NCI-H1694 (cell line): ENCODE results near the gene TDRD1.
"Not testable (repeated sequence)": the region's sequence is repeated elsewhere in the genome, so short reads cannot be mapped to it uniquely, and the experiment has no call there.

Experiments used
- DNase-seq: peaks from one replicate; lab custom pipeline; 2025; lab: John Stamatoyannopoulos, UW

The TDRD1 gene, protein sequence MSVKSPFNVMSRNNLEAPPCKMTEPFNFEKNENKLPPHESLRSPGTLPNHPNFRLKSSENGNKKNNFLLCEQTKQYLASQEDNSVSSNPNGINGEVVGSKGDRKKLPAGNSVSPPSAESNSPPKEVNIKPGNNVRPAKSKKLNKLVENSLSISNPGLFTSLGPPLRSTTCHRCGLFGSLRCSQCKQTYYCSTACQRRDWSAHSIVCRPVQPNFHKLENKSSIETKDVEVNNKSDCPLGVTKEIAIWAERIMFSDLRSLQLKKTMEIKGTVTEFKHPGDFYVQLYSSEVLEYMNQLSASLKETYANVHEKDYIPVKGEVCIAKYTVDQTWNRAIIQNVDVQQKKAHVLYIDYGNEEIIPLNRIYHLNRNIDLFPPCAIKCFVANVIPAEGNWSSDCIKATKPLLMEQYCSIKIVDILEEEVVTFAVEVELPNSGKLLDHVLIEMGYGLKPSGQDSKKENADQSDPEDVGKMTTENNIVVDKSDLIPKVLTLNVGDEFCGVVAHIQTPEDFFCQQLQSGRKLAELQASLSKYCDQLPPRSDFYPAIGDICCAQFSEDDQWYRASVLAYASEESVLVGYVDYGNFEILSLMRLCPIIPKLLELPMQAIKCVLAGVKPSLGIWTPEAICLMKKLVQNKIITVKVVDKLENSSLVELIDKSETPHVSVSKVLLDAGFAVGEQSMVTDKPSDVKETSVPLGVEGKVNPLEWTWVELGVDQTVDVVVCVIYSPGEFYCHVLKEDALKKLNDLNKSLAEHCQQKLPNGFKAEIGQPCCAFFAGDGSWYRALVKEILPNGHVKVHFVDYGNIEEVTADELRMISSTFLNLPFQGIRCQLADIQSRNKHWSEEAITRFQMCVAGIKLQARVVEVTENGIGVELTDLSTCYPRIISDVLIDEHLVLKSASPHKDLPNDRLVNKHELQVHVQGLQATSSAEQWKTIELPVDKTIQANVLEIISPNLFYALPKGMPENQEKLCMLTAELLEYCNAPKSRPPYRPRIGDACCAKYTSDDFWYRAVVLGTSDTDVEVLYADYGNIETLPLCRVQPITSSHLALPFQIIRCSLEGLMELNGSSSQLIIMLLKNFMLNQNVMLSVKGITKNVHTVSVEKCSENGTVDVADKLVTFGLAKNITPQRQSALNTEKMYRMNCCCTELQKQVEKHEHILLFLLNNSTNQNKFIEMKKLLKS

DNA sequence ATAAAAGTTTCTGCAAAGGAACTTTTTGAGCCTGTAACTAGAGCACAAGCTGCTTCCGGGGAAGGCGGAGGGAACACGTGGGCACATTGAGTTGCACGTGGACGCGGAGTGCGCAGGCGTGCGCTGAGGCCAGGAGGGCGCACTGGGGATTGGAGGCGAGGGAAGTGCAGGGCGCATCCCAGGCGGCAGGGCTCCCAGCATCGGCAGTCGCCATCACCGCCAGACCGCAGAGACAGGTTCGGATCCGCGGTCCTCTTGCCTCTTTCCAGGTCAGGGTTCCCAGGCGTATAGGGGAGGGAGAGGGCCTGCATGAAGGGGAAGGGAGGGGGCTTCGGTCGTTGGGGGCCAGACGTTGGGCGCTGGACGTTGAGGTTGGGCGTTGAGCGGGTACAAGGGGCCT is at the start of gene TDRD1:
Gene TDRD1, plus strand, starts transcription at position 206 of the 400 bp plus-strand sequence. CDS start 8,479 bp downstream, outside the sequence.
- DNase-seq = no peak

DNA sequence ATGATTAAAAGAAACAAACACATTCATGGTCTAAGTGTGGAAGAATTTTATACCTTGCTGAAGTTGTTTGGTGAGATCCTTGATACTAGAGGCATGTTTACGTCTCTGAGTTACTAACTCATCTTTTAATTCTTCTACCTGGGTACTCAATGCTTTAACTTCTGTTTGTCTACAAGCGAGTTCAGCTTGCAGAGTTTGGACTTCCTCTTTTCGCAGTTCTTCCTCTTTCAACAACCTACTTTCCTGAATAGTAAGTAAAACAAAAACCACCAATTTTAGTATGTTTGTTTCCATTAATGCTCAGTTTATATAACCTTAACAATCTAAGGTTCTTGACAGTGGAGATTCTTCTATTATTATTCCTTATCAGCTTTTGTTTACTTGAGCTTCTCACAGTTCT is 48.1 kb upstream of the TDRD1 start:
- no peak for DNase-seq

DNA sequence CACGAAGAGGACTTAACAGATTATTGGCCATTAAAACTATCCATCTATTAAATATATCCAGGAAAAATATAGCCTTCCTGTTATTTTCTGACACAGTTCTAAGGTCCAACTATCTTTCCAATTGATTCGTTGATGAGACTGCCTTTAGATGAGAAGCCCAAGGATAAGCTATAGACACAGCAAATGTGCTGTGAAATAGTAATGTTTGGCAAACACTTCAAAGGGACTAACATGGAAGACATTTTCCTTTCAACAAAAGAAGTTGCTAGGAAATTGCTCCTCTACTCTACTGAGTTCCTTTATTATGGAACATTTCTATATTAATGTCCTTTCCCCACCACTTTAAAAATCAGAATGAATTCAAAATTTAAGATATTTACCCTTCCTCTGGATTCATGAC is 43.7 kb upstream of the TDRD1 start:
- no peak for DNase-seq

DNA sequence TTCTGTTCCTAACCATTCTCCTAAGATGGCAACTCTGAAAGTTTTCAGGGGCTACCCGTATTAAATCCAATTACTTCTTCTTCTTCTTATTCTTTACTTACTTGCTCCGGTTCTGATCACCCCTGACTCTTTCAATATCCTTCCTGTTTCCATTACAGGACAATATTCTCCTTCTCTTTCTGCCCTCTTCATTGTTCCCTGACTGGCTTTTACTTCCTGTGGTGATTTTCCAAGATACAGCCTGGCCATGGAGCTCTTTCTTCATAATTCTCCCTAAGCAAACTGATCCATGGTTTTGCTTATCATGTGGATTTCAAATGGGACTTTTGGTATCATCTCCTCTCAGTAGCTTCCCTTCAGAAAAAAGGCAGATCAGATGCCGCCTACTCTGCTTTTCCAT is 40.6 kb upstream of the TDRD1 start:
- no peak for DNase-seq

DNA sequence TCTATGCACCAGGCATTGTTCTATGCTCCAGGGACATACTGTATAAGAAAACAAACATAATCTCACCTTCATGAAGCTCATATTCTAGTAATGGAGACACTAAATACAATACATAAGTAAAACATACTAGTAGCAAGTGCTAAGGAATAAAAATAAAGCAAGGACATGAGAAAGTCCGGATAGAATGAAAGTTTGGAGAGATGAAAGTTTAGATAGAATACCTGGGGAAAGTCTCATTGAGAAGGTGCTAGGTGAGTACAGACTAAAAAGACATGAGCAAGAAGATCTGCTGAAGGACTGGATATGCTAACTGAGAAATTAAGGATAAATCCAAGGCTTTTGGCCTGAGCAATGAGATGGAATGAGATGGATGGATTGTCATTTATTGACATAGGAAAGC is 39.1 kb upstream of the TDRD1 start:
- DNase-seq = no peak

DNA sequence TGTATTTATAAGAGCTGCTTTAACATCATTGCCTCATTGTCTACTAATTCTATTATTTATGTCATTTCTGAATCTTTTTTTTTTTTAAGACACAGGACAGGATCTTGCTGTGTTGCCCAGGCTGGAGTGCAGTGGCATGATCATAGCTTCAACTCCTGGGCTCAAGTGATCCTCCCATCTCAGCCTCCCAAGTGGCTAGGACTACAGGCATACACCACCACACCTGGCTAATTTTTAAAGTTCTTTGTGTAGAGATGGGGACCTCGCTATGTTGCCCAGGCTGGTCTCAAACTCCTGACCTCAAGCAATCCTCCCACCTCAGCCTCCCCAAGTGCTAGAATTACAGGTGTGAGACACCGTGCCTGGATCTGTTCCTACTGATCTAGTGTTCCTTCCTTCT is 38.3 kb upstream of the TDRD1 start:
- DNase-seq = not testable (repeated sequence)

DNA sequence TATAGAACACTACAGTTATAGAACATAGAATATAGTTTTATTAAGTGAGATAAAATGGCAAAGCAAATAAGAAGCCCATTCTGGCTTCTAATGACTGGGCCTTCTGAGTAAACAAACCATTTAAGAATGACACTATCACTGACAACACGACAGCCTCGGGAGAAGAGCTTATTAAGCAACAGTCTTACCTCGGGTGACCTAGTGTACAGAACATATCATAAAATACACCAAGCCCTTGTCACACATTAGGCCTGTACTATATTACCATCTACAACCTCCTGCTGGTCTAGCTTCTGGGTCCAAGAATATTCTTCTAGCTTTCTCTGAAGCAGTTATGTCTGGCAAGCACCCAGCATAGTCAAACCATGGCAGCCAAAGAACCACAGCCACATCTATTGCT is 37.1 kb upstream of the TDRD1 start:
- no peak for DNase-seq

DNA sequence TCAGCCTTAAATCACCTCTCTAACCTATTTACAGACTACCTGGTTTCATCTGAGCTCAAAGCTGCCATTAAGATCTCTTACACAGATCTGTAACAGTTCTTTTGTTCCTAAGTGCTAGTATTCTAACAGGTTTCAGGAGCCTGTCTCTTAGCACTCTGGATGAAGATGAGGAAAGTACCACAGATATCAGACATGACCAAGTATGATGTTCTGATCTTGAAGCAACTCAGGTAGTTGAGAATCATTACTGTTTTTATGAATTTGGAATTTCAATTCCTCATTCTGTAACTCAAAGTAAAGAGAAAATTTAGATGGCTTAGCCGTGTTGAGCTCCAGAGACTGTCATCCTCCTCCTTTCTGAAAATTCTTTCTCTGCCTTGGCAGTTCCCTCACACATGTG is 36.0 kb upstream of the TDRD1 start:
- DNase-seq = no peak

DNA sequence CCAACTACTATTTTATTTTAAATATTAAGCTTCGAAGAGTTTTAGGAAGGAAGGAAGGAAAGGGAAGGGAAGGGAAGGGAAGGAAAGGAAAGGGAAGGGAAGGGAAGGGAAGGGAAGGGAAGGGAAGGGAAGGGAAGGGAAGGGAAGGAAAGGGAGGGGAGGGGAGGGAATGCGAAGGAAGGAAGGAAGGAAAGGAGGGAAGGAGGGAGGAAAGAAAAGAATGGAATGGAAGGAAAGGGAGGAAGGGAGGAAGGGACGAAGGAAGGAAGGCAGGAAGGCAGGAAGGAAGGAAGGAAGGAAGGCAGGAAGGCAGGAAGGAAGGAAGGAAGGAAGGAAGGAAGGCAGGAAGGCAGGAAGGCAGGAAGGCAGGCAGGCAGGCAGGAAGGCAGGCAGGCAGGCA is 29.7 kb upstream of the TDRD1 start:
- not testable (repeated sequence) for DNase-seq

DNA sequence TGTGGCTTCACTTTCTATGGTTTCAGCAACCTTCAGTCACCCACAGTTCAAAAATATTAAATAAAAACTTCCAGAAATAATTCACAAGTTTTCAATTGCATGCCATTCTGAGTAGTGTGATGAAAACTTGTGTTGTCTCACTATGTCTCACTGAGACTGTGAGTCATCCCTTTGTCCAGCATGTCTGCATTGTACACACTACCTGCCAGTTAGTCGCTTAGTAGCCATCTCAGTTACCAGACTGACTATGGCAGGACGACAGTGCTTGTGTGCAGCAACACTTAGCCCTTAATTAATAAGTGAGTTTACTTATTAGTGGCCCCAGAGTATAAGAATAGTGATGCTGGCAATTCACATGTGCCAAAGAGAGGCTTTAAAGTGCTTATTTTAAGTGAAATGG is 27.7 kb upstream of the TDRD1 start:
- no peak for DNase-seq

DNA sequence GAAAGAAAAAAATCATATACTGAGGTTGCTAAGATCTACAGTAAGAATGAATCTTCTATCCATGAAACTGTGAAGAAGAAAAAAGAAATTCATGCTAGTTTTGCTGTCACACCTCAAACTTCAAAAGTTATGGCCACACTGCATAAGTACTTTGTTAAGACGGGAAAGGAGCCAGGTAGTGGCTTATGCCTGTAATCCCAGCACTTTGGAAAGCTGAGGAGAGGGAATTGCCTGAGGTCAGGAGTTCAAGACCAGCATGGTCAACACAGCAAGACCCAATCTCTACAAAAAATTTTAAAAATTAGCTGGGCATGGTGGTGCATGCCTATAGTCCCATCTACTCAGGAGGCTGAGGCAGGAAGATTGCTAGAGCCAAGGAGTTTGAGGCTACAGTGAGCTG is 27.3 kb upstream of the TDRD1 start:
- DNase-seq = no peak

DNA sequence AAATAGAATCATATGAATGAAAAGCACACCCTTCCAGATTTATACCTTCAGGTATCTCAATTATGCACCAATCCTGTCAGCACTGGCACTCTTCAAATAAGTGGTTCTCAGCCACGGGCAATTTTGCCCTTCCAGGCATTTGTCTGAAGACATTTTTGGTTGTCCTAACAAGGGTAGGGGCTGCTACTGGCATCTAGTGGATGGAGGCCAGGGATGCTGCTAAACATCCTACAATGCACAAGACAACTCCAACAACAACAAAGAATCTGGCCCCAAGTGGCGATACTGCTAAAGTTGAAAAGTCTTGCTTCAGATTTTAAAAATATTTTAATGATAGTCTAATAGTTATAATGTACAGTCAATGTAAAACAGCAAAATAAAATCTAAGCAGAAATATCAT is 21.2 kb upstream of the TDRD1 start:
- DNase-seq = no peak

DNA sequence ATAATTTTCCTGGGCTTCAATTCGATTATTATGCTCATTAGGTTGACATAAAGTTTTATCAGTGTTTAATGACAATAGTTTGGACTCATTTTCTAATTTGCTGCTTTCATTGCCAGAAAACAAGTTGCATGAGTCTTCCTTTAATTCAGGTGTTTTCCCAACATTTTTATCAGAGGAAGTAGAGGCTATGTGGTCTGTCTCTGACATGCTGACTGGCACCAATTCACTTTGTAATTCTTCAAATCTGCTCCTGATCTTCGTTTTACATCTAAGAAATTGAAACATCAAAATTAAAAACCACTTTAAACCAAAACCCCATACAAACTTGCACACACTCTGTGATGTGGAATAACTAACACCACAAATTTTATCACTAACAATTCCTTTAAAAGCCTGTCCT is 16.1 kb upstream of the TDRD1 start:
- no peak for DNase-seq

DNA sequence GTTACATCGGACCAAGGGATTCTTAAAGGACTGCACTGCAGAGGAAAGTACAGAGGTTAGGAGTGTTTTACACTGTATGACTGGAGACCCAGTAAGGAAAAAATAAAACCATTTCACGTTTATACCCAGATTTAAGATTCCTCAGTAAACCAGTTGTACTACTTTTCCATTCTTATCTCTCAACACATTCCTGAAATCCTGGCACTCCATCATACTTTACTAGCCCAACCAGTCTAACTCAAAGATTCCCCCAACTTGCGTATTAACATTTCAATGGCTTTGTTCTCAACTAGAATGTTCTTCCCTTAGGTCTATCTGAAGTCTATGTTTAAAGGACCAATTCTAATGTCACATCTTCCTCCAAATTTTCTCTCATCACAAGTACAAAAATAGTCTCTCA is 13.1 kb upstream of the TDRD1 start:
- no peak for DNase-seq

DNA sequence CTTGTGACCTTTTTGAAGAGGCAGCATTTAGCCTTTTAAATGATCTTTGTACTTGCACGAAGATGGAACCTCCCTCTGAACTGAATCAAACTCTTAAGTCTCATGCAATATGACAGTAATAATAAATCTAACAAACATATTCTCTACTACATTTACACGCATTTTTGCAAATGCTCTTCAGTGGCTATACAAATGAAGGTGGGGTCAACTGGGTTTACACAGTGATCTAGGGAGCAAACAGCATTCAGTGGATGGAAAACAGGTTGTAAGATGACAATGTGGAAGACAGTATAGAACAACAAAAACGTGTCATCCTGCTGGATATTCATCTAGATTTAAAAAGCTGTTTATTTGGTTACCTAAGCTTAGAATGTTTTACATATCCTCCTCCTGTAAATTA is 12.7 kb upstream of the TDRD1 start:
- DNase-seq = no peak

DNA sequence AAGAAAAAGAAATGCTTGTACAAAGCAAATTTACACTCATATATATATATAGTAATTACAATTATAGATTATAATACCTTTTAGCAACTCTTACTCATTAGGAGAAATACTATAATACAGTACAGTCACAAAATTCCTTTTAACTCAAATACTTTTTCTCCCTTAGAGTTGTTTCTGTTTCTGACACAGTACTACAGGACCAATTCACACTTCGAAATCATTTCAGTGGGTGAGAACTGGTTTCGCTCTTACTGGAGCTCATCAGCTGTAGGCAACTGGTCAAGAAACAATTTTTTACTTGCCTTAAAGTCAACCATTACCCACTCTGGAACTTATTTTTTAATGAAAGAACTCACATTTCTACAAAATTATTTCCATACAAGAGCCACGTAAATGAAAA is 11.2 kb upstream of the TDRD1 start:
- no peak for DNase-seq

DNA sequence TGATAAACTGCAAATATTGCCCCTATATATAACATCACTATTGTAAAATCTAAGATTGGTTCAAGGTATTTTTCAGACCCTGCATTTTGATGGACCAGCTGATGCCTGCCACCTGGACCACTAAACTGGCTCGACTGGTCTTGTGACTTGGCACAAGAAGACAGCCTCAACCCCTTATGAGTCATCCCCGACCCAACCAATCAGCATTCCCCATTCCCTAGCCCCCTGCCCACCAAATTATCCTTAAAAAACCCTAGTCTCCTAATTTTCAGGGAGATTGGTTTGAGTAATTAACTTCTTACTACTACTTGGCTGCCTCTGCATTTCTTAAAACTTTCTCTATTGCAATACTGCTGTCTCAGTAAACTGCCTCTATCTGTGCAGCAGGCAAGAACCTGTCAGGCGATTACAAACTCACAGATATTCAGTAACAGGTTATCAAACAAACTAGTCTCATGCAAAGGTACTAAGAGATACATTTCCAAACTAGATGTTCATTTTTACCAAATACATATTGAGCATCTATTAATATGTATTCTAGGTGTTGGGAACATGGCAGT is 10.6 kb upstream of the TDRD1 start:
- DNase-seq = no peak

DNA sequence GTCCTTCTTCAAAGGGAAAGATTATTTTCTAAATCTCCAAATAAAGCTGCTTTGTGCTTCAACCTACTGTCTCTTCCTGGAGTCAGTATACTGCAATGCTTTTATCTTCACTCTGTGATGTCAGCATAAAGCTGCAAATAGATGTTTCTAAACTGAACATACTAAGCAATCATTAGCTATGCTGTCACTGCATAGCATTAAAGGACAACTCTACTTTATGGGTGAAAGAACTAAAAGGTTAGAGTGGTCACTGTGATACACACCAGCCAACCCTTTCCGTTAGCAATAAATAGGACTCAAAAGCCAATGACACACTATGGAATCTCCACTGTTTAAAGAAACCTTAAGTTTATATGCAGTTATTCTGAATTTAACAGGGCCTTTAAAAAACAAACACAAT is 6.9 kb upstream of the TDRD1 start:
- DNase-seq = no peak

DNA sequence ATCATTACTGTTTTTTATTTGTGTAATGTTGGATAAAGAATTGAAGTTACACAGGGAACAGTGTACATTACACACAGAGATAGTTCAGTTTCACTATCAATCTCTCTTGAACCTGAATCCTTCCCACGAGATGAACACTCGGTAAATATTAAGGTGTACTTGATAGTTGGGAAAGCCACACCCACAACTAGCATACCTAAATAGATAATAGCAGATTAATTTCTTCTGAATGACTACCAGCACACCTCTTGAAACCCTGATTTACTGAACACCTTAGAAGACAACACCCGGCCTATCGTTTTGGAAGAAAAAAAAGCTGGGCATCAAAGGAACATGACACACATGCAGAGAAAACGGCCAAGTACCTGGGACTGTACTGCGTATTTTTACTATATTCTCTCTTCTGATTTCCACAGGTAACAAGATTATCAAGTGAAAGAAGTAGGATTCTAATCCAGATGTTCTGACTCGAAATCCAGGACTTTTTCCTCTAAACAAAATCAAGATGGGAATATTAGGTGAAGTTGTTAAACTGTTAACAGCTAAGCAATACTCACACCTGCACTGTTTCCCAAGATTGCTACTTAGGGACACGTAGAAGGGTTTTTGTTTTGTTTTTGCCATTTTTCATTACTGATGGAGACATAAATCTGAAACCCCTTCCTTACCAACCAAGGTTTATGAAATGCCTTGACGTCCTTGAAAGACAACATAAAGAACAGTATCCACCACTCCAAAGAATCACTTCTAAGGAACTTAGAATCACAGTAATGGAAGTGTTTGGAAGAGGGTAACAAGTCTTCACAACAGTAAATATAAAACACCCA is 6.2 kb upstream of the TDRD1 start:
- DNase-seq = no peak

DNA sequence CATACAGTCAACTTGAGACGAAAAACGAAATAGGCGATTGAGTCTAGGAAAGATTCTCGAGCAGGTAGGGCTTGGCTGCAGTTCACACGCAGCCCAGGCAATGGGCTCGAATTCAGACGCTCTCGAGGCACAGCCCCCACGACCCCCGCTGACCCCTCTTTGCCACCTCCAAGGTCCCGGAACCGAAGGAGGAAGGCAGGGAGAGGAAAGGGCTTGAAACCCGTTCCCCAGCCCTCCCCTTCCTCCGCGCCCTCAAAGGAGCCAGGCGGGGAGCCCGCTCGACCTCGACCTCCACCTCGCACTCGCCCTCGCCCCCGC is 5.6 kb upstream of the TDRD1 start:
- no peak for DNase-seq

DNA sequence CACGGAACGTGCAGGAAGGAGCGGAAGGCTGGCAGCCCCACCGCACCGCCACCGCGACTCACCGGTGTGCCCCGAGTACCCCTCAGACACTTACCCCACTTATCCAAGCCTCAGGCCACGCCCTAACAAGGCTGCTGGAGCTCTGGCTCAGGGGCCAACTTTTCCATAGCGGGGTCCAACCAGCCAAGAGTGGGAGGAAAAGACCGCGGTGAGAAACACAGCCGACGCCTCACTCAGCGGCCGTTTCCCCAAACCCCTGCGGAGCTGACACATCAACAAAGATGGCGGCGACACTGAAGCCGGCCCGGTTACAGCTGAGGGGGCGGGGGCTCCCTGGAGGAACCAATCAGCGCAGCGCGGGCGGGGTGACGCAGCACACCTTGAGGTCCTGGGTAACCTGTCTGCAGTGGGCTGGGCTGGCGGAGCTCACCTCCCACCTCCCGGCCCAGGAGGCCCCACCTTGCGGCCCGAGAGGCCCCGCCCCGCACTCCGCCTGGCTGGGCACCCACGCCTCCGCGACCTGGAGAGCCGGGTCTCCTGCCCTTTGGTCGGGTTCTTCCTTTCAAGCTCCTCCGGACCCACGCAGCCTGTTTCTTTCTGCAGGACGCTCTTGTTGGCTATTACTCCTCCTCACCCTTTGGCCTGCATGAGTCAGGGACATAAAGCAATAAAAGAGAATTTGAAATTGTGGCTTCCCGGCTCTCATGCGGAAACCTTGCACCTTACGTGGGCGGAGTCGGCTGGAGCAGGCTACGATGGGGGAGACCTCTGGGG is 5.0 kb upstream of the TDRD1 start, which contains the start of gene CCDC186:
Gene CCDC186, minus strand, starts transcription at position 283 of the 774 bp plus-strand sequence. CDS start 10,935 bp downstream, outside the sequence.
- peak; percentile 20 for DNase-seq
